NCI-H2081 (cell line): Measurements from ENCODE around the gene RAB5B.
"Not testable (repeated sequence)": the region's sequence is repeated elsewhere in the genome, so short reads cannot be mapped to it uniquely, and the experiment has no call there.

ENCODE experiments used
- DNase-seq, 2 experiments: peaks; one replicate each; lab custom pipeline; 2025; lab: John Stamatoyannopoulos, UW

The RAB5B gene

GRCh38 chr12:55940065-55940732, 33.7 kb upstream of the RAB5B start:
- peak; percentile 83 to 85 for DNase-seq

- DNase-seq: no peak
These were observed 31.8 kb upstream of the RAB5B start for GRCh38 chr12:55942055-55942454.

- DNase-seq: no peak
These were observed 31.2 kb upstream of the RAB5B start for GRCh38 chr12:55942577-55943136.

- DNase-seq: no peak
These were observed 27.3 kb upstream of the RAB5B start for GRCh38 chr12:55946553-55946952.

- DNase-seq: no peak
These were observed 18.5 kb upstream of the RAB5B start for GRCh38 chr12:55955344-55955743.

DNA sequence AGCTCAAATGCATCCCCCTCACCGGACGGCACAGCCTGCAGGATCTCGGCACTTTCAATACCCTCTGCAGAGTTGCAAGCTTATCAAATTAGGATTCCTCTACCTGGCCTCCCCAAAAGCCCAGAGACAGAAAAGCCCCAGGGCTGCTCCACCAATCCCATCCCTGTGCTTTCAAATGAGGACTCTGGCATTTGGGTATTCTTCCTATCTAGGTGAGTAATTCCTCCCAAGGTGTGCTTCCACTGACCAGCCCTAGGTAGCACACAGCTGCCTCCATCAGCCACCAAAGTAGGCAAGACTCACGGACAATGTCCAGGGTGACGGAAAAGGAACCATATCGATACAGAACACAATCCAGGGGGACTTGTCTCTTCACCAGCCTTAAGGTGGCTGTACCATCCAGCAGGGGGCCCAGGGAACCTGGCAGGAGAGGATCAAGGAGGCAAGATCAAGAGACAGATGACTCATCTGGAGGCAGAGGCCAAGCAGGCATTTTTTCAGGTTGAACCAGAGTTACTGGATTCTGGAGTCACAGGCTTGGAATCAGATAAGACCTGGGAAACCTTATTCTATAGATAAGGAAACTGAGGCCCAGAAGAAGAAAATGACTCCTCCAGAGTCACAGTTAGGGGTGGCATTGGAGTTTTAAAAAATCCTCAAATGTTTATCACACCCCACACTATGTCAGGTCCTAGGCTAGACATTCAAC, 17.9 kb upstream of the RAB5B start:
- no peak for DNase-seq

DNA sequence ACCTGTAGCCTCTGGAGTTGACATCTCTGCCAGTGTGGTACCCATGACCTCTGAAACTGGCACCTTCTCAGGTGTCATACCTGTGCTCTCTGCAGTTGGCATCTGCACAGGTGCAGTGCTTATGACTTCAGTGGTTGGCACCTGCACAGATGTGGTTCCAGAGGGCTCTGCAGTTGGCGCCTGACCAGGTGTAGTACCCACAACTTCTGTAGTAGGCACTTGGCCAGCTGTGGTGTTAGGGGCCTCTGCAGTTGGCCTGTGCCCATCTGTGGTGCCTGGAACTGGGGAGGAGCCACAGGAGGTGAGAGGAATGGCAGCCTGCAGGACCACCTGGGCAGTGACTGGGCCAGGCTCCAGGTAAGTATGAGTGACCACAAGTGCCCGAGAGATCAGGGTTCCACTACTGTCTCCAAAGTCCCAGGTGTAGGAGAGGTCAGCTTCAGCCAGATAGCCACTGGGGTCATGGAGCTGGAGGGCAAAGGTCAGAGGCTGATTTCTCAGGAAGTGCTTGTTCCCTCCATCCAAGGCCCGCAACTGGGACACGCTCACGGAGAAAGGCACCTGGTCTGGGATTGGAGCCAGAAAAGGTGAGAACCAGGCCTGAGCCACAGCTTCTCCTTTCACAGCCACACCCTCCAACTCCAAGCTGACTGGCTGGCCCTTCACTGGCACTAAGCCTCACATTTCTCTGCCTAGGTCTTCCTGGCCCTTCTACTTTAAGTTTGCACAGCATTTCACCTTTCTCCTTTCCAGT, 16.6 kb upstream of the RAB5B start:
- no peak for DNase-seq

GRCh38 chr12:55963760-55964159, 10.1 kb upstream of the RAB5B start:
- no peak for DNase-seq

GRCh38 chr12:55965240-55965639, 8.6 kb upstream of the RAB5B start:
- no peak for DNase-seq

- no peak for DNase-seq
These were observed 7.9 kb upstream of the RAB5B start, which contains the start of gene PMEL for GRCh38 chr12:55965941-55966407. TSS of gene PMEL (minus strand) at chr12:55966042. CDS start at chr12:55966011, 31 bp downstream.

GRCh38 chr12:55966408-55967281, 7.2 kb upstream of the RAB5B start, which contains the start of gene CDK2:
TSS of gene CDK2 (plus strand) at chr12:55966830. CDS start at chr12:55967009, 179 bp downstream.
- peak; percentile 82 to 86 for DNase-seq

DNA sequence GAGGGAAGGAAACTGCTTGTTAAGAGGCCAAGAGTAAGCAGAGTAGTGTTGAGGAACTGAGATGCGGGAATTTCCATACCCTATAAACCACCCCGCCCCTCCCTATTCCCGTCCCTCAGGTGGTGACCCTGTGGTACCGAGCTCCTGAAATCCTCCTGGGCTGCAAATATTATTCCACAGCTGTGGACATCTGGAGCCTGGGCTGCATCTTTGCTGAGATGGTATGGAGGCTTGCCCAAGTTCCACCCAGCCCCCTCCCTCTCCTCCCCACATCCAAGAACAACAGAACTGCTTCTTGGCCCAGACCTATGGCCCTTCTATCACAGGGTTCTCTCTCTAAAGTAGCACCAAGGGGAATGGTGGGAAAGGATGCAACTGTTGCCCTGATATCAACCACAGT, 4.5 kb upstream of the RAB5B start:
- no peak for DNase-seq

- DNase-seq: no peak
These were observed 3.1 kb upstream of the RAB5B start for GRCh38 chr12:55970775-55971174.

- no peak for DNase-seq
These were observed 1.8 kb upstream of the RAB5B start for GRCh38 chr12:55972042-55972441.

DNA sequence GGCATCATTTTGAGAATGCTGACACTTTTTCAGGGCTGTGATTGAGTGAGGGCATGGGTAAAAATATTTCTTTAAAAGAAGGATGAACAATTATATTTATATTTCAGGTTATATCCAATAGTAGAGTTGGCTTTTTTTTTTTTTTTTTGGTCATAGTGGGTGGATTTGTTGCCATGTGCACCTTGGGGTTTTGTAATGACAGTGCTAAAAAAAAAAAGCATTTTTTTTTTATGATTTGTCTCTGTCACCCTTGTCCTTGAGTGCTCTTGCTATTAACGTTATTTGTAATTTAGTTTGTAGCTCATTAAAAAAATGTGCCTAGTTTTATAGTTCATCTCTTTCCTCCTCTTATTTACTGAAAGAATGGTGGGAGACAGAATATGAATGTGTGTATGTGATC, 1.4 kb upstream of the RAB5B start:
- no peak for DNase-seq

GRCh38 chr12:55972911-55973598, 823 bp upstream of the RAB5B start:
- DNase-seq: no peak

- peak; percentile 9 to 36 for DNase-seq
These were observed 441 bp downstream of the RAB5B start for GRCh38 chr12:55974308-55974730.

DNA sequence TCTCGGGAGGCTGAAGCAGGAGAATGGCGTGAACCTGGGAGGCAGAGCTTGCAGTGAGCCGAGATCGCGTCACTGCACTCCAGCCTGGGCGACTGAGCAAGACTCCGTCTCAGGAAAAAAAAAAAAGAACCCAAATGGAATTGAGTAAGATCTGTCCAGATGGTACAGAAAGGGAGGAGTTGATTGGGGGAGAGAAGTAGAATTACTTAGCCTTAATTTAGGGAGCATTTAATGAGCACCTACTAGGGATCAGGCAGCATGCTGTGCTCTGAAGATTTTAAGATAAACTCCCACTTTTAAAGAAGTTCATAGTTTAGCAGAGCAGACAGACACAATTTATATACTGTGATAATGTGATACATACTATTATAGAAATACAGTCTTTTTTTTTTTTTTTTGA, 4.5 kb downstream of the RAB5B start:
- DNase-seq: no peak

DNA sequence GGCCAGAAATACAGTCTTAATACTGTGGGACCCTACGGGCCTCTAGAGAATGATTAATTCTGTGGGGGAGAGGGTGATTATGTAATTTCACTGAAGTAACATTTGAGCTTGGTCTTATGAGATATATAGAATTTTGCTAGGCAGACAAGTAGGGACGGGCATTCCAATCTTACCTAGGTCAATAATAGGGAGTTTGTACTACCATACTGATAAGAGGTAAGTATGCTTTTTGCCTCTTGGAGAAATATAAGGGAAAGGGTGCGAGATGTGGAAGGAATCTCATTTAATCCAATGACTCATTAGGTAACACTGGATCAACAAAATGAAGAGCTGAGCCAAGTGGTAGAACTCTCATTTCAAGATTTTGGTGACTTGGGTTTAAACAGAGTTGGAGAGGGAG, 5.2 kb downstream of the RAB5B start:
- no peak for DNase-seq

DNA sequence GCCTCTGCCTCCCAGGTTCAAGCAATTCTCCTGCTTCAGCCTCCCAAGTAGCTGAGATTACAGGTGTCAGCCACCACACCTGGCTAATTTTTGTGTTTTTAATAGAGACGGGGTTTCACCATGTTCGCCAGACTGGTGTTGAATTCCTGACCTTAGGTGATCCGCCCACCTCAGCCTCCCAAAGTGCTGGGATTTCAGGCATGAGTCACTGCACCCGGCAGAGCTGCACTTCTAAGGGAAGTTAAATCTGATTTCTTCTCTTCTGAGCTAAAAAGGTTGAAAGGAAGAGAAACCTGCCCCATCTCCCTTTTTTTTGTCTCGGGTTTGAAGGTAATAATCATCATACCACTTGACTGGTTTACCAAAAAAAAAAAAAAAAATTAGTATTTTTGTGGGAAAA, 8.0 kb downstream of the RAB5B start:
- DNase-seq: not testable (repeated sequence)
